ENCODE measurements around the gene TRAF3. TPM values are rescaled to one million over a fixed set of nuclear protein-coding genes. Genes with fewer than 3 reads are reported as not detected.

Gene TRAF3
- total RNA-seq, 1 donor from 2014 or later: 25.9 TPM

DNA sequence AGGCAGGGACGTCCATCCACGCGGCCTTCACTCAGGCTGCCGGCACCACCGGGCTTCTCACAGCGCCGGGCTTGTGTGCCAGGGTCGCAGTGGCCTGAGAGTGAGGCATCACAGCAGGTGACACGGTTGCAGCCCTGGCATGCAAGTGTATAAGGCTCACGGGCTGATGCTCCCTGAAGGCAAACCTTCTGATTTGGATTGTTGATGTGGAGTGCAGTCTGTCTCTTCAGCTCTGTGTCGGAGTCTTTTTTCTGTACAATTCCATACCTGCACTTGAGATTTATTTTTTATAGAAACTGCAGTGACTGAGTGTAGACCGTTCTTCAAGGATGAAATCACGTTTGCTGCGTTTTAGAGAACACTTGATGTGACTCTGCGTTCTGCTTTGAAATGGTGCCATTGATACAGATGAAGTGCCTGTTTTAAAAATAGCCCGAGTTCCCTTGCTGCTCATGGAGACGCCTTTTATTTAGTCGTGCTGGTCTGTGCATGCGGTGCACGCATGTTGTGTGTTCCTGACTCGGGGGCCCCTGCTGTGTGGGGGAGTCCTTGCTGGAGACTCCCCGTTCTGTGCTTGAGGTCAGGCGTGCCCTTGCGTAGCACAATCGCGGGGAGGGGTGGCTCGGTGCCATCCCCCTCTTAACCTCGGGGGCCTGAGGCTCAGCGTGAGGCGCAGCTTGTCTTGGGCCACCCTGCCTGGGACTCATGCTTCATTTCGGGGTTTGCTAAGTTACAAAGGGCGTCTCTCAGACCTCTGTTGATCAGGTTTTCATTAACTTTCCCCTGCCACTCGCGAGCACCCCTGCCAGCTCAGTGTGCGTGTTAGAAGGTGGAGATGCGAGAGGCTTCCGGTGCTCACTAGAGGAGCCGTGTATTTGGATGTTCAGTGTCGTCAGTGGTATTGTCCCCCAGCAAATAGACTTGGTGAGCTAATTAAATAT, 123.7 kb downstream of the TRAF3 start:
- H3K27ac Mint-ChIP-seq (ENCODE audit: unreplicated experiment): no peak overlapping the region
- Histone ChIP-seq H3K4me3 (ENCODE audit: insufficient read depth, low read depth, low read length) (no peak overlapping the region), H3K79me2 (ENCODE audit: insufficient read depth, low read length) (no peaks in the 10 kb centered on the region), H3K4me1 (ENCODE audit: insufficient read depth, low read length) (no peaks in the 10 kb centered on the region), H3K27ac (ENCODE audit: low read depth, low read length) (no peak overlapping the region), H4K20me1 (ENCODE audit: insufficient read depth, low read length) (peaks cover 11% of the 10 kb centered on the region), H3K9me3 (ENCODE audit: insufficient read depth, low read depth, low read length) (no peaks in the 10 kb centered on the region), H3K4me2 (ENCODE audit: low read length) (no peak overlapping the region), H3K9ac (ENCODE audit: low read length) (no peak overlapping the region), H3K27me3 (ENCODE audit: insufficient read depth, low read length) (no peaks in the 10 kb centered on the region), H2AFZ (ENCODE audit: low read depth, low read length) (no peak overlapping the region), H3K36me3 (ENCODE audit: insufficient read depth, low read length) (peaks cover 9% of the 10 kb centered on the region)
- TF ChIP-seq EZH2 (IDR thresholded peaks at IDR 0.05; ENCODE audit: insufficient read depth, low read length): no peak
- TF ChIP-seq, protein P1, sequence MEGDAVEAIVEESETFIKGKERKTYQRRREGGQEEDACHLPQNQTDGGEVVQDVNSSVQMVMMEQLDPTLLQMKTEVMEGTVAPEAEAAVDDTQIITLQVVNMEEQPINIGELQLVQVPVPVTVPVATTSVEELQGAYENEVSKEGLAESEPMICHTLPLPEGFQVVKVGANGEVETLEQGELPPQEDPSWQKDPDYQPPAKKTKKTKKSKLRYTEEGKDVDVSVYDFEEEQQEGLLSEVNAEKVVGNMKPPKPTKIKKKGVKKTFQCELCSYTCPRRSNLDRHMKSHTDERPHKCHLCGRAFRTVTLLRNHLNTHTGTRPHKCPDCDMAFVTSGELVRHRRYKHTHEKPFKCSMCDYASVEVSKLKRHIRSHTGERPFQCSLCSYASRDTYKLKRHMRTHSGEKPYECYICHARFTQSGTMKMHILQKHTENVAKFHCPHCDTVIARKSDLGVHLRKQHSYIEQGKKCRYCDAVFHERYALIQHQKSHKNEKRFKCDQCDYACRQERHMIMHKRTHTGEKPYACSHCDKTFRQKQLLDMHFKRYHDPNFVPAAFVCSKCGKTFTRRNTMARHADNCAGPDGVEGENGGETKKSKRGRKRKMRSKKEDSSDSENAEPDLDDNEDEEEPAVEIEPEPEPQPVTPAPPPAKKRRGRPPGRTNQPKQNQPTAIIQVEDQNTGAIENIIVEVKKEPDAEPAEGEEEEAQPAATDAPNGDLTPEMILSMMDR (IDR thresholded peaks at IDR 0.05; ENCODE audit: insufficient read depth, low read depth, low read length): no peak
- H3K9me3 Mint-ChIP-seq (ENCODE audit: unreplicated experiment): no peaks in the 10 kb centered on the region
- DNase-seq (ENCODE audit: low read depth): no peak
- FAIRE-seq: no peak
- no peaks in the 10 kb centered on the region for H3K4me1 Mint-ChIP-seq (ENCODE audit: low read depth, unreplicated experiment)
- peaks cover 23% of the 10 kb centered on the region for H3K36me3 Mint-ChIP-seq (ENCODE audit: low read depth, unreplicated experiment)
- H3K4me3 Mint-ChIP-seq (ENCODE audit: unreplicated experiment): no peak overlapping the region
- H3K27me3 Mint-ChIP-seq (ENCODE audit: low read depth, unreplicated experiment): no peaks in the 10 kb centered on the region

DNA sequence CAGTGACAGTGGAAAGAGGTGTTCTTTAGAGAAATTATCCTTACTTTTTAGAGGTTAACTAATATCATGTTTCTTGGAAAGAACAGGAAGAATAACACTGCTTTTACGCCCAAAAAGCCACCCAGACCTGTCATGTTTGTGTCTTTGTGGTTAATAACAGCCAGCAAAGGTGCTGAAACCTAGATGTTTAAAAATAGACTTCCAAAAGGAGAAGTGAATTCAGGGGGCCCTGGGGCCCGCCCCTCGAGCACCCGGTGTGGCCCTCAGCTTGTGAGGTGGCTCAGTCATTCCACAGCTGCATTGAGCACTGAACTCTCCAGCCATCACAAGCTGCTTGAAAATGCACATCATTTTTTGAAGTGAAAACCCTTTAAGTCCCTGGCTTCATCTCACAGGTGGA, 124.4 kb downstream of the TRAF3 start:
- FAIRE-seq: no peak
- H3K9me3 Mint-ChIP-seq (ENCODE audit: unreplicated experiment): no peaks in the 10 kb centered on the region
- no peak overlapping the region for H3K27ac Mint-ChIP-seq (ENCODE audit: unreplicated experiment)

More for the DNA sequence above, 124.4 kb downstream of the TRAF3 start:
- no peak overlapping the region for H3K4me3 ChIP-seq (ENCODE audit: insufficient read depth, low read depth, low read length)
- Mint-ChIP-seq H3K36me3 (ENCODE audit: low read depth, unreplicated experiment) (peaks cover 24% of the 10 kb centered on the region), H3K27me3 (ENCODE audit: low read depth, unreplicated experiment) (no peaks in the 10 kb centered on the region), H3K4me3 (ENCODE audit: unreplicated experiment) (no peak overlapping the region), H3K4me1 (ENCODE audit: low read depth, unreplicated experiment) (no peaks in the 10 kb centered on the region)
- H3K9ac ChIP-seq (ENCODE audit: low read length): no peak overlapping the region
- H4K20me1 ChIP-seq (ENCODE audit: insufficient read depth, low read length): peaks cover 11% of the 10 kb centered on the region
- no peak for TF ChIP-seq EZH2 (IDR thresholded peaks at IDR 0.05; ENCODE audit: insufficient read depth, low read length)
- TF ChIP-seq, protein P1 (IDR thresholded peaks at IDR 0.05; ENCODE audit: insufficient read depth, low read depth, low read length): no peak
- no peaks in the 10 kb centered on the region for H3K79me2 ChIP-seq (ENCODE audit: insufficient read depth, low read length)
- no peak for DNase-seq (ENCODE audit: low read depth)
- H3K27ac ChIP-seq (ENCODE audit: low read depth, low read length): no peak overlapping the region
- peaks cover 8% of the 10 kb centered on the region for H3K36me3 ChIP-seq (ENCODE audit: insufficient read depth, low read length)
- H3K27me3 ChIP-seq (ENCODE audit: insufficient read depth, low read length): no peaks in the 10 kb centered on the region
- no peak overlapping the region for H2AFZ ChIP-seq (ENCODE audit: low read depth, low read length)
- no peaks in the 10 kb centered on the region for H3K9me3 ChIP-seq (ENCODE audit: insufficient read depth, low read depth, low read length)
- H3K4me1 ChIP-seq (ENCODE audit: insufficient read depth, low read length): no peaks in the 10 kb centered on the region
- H3K4me2 ChIP-seq (ENCODE audit: low read length): no peak overlapping the region

Measured in astrocyte (in vitro differentiated cells and primary cell).